Measurements from ENCODE around the gene RC3H1.
"Not testable (repeated sequence)": the region's sequence is repeated elsewhere in the genome, so short reads cannot be mapped to it uniquely, and the experiment has no call there.

Gene RC3H1

GRCh38 chr1:174028495-174028894 is 6.3 kb upstream of the RC3H1 start:
- no peak for DNase-seq (ENCODE audit: low read depth)

GRCh38 chr1:174023440-174023839 is 1.3 kb upstream of the RC3H1 start:
- peak; percentile 8 for DNase-seq (ENCODE audit: low read depth)

- no peak for DNase-seq (ENCODE audit: low read depth)
Observed at GRCh38 chr1:174022976-174023277, 770 bp upstream of the RC3H1 start.

GRCh38 chr1:174021591-174022079 is 522 bp downstream of the RC3H1 start:
- peak; percentile 44 for DNase-seq (ENCODE audit: low read depth)

GRCh38 chr1:174018565-174018964 is 3.6 kb downstream of the RC3H1 start:
- no peak for DNase-seq (ENCODE audit: low read depth)

GRCh38 chr1:174017231-174017970 is 4.8 kb downstream of the RC3H1 start:
- DNase-seq (ENCODE audit: low read depth): peak; percentile 11

GRCh38 chr1:174013864-174014418 is 8.2 kb downstream of the RC3H1 start:
- no peak for DNase-seq (ENCODE audit: low read depth)

GRCh38 chr1:174008979-174009378 is 13.2 kb downstream of the RC3H1 start:
- DNase-seq (ENCODE audit: low read depth): no peak

GRCh38 chr1:174008269-174008668 is 13.9 kb downstream of the RC3H1 start:
- DNase-seq (ENCODE audit: low read depth): no peak

GRCh38 chr1:174007851-174008250 is 14.3 kb downstream of the RC3H1 start:
- no peak for DNase-seq (ENCODE audit: low read depth)

GRCh38 chr1:174005032-174005431 is 17.1 kb downstream of the RC3H1 start:
- peak; percentile 78 for DNase-seq (ENCODE audit: low read depth)

- DNase-seq (ENCODE audit: low read depth): no peak
Observed at GRCh38 chr1:174003867-174004266, 18.3 kb downstream of the RC3H1 start.

GRCh38 chr1:174001573-174001972 is 20.6 kb downstream of the RC3H1 start:
- DNase-seq (ENCODE audit: low read depth): no peak

GRCh38 chr1:174000371-174000770 is 21.8 kb downstream of the RC3H1 start:
- no peak for DNase-seq (ENCODE audit: low read depth)

GRCh38 chr1:173997791-173998190 is 24.4 kb downstream of the RC3H1 start:
- DNase-seq (ENCODE audit: low read depth): peak; percentile 40

- peak; percentile 10 for DNase-seq (ENCODE audit: low read depth)
Observed at GRCh38 chr1:173996995-173997394, 25.2 kb downstream of the RC3H1 start.

GRCh38 chr1:173995475-173995874 is 26.7 kb downstream of the RC3H1 start:
- DNase-seq (ENCODE audit: low read depth): no peak

- not testable (repeated sequence) for DNase-seq (ENCODE audit: low read depth)
Observed at GRCh38 chr1:173993948-173994347, 28.2 kb downstream of the RC3H1 start.

GRCh38 chr1:173988068-173988467 is 34.1 kb downstream of the RC3H1 start:
- DNase-seq (ENCODE audit: low read depth): no peak

GRCh38 chr1:173986951-173987350 is 35.2 kb downstream of the RC3H1 start:
- no peak for DNase-seq (ENCODE audit: low read depth)

- no peak for DNase-seq (ENCODE audit: low read depth)
Observed at GRCh38 chr1:173970252-173970651, 51.9 kb downstream of the RC3H1 start.

GRCh38 chr1:173965896-173966295 is 56.3 kb downstream of the RC3H1 start:
- not testable (repeated sequence) for DNase-seq (ENCODE audit: low read depth)

GRCh38 chr1:173963477-173963876 is 58.7 kb downstream of the RC3H1 start:
- no peak for DNase-seq (ENCODE audit: low read depth)

GRCh38 chr1:173960625-173961024 is 61.5 kb downstream of the RC3H1 start:
- DNase-seq (ENCODE audit: low read depth): no peak
